MCF 10A (cell line): ENCODE results near the gene CST3. TPM values are rescaled to one million over a fixed set of nuclear protein-coding genes. Genes with fewer than 3 reads are reported as not detected.

Experiments
- BruUV-seq: library from RNA; stranded (reverse); fragments of 400-500 nt; replicated peaks from 2 replicates; lab custom pipeline; 2021; lab: Mats Ljungman, UMichigan
- CTCF ChIA-PET: fragments of 300-600 bp; sonication (Branson Sonifier 250); formaldehyde crosslinking; extraction: SDS; loops from one replicate; lab custom pipeline; 2021; ENCODE audit warnings: antibody characterized with exemption, inconsistent platforms; lab: Yijun Ruan, JAX
- POLR2A ChIA-PET: fragments of 300-600, 350-650 bp; sonication (Branson Sonifier 250); formaldehyde crosslinking; extraction: SDS; loops from one replicate; lab custom pipeline; 2020; ENCODE audit warnings: antibody characterized with exemption, inconsistent platforms; lab: Yijun Ruan, JAX
- DNase-seq: peaks from one replicate; pipeline ENCODE4 v3.0.0-alpha.2; 2018; ENCODE audit not compliant: unreplicated experiment
- H3K27ac Mint-ChIP-seq: one replicate; pipeline ENCODE4 v1.8.0; 2022; ENCODE audit warnings: mild to moderate bottlenecking, low read depth, mixed read lengths; ENCODE audit not compliant: unreplicated experiment
- H3K27me3 Mint-ChIP-seq: one replicate; pipeline ENCODE4 v1.8.0; 2022; ENCODE audit warnings: mixed read lengths; ENCODE audit not compliant: insufficient read depth, unreplicated experiment
- H3K36me3 Mint-ChIP-seq: one replicate; pipeline ENCODE4 v1.8.0; 2022; ENCODE audit warnings: mild to moderate bottlenecking, moderate library complexity, mixed read lengths; ENCODE audit not compliant: insufficient read depth, unreplicated experiment
- H3K4me1 Mint-ChIP-seq: one replicate; pipeline ENCODE4 v1.8.0; 2022; ENCODE audit warnings: mixed read lengths; ENCODE audit not compliant: insufficient read depth, unreplicated experiment
- H3K4me3 Mint-ChIP-seq: one replicate; pipeline ENCODE4 v1.8.0; 2022; ENCODE audit warnings: mild to moderate bottlenecking, moderate library complexity, mixed read lengths; ENCODE audit not compliant: unreplicated experiment
- H3K9me3 Mint-ChIP-seq: one replicate; pipeline ENCODE4 v1.8.0; 2022; ENCODE audit warnings: mixed read lengths; ENCODE audit not compliant: unreplicated experiment
- CTCF ChIP-seq: fragments of 200-600 bp; IDR thresholded peaks from one replicate; pipeline ENCODE4 v1.8.0; 2022; ENCODE audit warnings: antibody characterized with exemption, mild to moderate bottlenecking; ENCODE audit not compliant: unreplicated experiment
- intact Hi-C: fragments of 100-400 bp; cut with micrococcal nuclease; formaldehyde crosslinking; loops from 2 replicates; pipeline ENCODE4 v1.14.1; 2022
- total RNA-seq: library from RNA; stranded (reverse); gene quantifications from 2 replicates; pipeline ENCODE4 v1.2.3, GENCODE V29; 2022

The CST3 gene
- total RNA-seq, 1 experiment from 2014 or later = 303 TPM

- H3K4me1 Mint-ChIP-seq = peaks cover 21% of the 10 kb centered on the region
- intact Hi-C loops = no loop called here
- no peak for DNase-seq
- H3K9me3 Mint-ChIP-seq = no peaks in the 10 kb centered on the region
- ChIA-PET CTCF (interaction anchor here (0.5 to 8.2 kb wide), 11 partner anchors 13 to 1858 kb away, joined by 3 to 56 read pairs (median 4); partner anchors contain the start of gene NAPB), POLR2A (interaction anchor here (0.6 to 1.9 kb wide), 6 partner anchors 10 to 228 kb away, joined by 3 to 6 read pairs (median 3); no protein-coding TSS in a partner anchor)
- no peaks in the 10 kb centered on the region for H3K27me3 Mint-ChIP-seq
- no TSS peak for BruUV-seq
- H3K27ac Mint-ChIP-seq = no peak overlapping the region
- no peak overlapping the region for H3K4me3 Mint-ChIP-seq
- no peaks in the 10 kb centered on the region for H3K36me3 Mint-ChIP-seq
- TF ChIP-seq CTCF = no peak
These were observed 51.7 kb downstream of the CST3 start for GRCh38 chr20:23585808-23586734.

GRCh38 chr20:23585449-23585807 lies 52.3 kb downstream of the CST3 start:
- no peaks in the 10 kb centered on the region for H3K9me3 Mint-ChIP-seq
- H3K27ac Mint-ChIP-seq = no peak overlapping the region
- intact Hi-C loops = no loop called here
- POLR2A ChIA-PET = no interaction called here
- DNase-seq = no peak
- no TSS peak for BruUV-seq
- H3K36me3 Mint-ChIP-seq = no peaks in the 10 kb centered on the region
- no peak overlapping the region for H3K4me3 Mint-ChIP-seq
- peaks cover 21% of the 10 kb centered on the region for H3K4me1 Mint-ChIP-seq
- TF ChIP-seq CTCF = no peak
- no peaks in the 10 kb centered on the region for H3K27me3 Mint-ChIP-seq
- CTCF ChIA-PET = interaction anchor here (0.5 to 8.2 kb wide), 6 partner anchors 14 to 1859 kb away, joined by 3 to 56 read pairs (median 4); no protein-coding TSS in a partner anchor

GRCh38 chr20:23584434-23585199 lies 53.1 kb downstream of the CST3 start:
- no peaks in the 10 kb centered on the region for H3K9me3 Mint-ChIP-seq
- no peaks in the 10 kb centered on the region for H3K36me3 Mint-ChIP-seq
- no peak for DNase-seq
- H3K4me1 Mint-ChIP-seq = peaks cover 21% of the 10 kb centered on the region
- BruUV-seq = no TSS peak
- TF ChIP-seq CTCF = no peak
- H3K27me3 Mint-ChIP-seq = no peaks in the 10 kb centered on the region
- ChIA-PET POLR2A (interaction anchor here (0.7 to 1.8 kb wide), 5 partner anchors 20 to 234 kb away, joined by 3 to 10 read pairs (median 3); partner anchors contain the start of genes NAPB and NXT1), CTCF (interaction anchor here (0.6 to 8.2 kb wide), 6 partner anchors 18 to 849 kb away, joined by 3 to 56 read pairs (median 4); no protein-coding TSS in a partner anchor)
- H3K4me3 Mint-ChIP-seq = no peak overlapping the region
- intact Hi-C loops = no loop called here
- no peak overlapping the region for H3K27ac Mint-ChIP-seq

Other genes with a start within 250 kb of the CST3 start
- 9.6 and 10.9 TPM in 2 replicates for gene NAPB, start 216.5 kb downstream of the CST3 start, total RNA-seq
- not detected in 2 replicates for gene CSTL1, start 198.3 kb downstream of the CST3 start, total RNA-seq
- not detected in 2 replicates for gene CST11, start 185.1 kb downstream of the CST3 start, total RNA-seq
- not detected in 2 replicates for gene CST8, start 146.8 kb downstream of the CST3 start, total RNA-seq
- not detected in 2 replicates for gene CST9L, start 69.5 kb downstream of the CST3 start, total RNA-seq
- gene CST9, start 32.0 kb downstream of the CST3 start, total RNA-seq = not detected in 2 replicates
- not detected in 2 replicates for gene CST4, start 51.1 kb upstream of the CST3 start, total RNA-seq
- gene CST1, start 113.0 kb upstream of the CST3 start, total RNA-seq = not detected in 2 replicates
- not detected in 2 replicates for gene CST2, start 188.8 kb upstream of the CST3 start, total RNA-seq
- not detected in 2 replicates for gene CST5, start 241.8 kb upstream of the CST3 start, total RNA-seq